IMR-90 (cell line): ENCODE measurements around the gene ZNF212. TPM values are rescaled to one million over a fixed set of nuclear protein-coding genes. Genes with fewer than 3 reads are reported as not detected.

Source experiments
- ATAC-seq: fragments of 200-7000 bp; cut with Tn5 transposase; 2 replicates; pipeline ENCODE4 v1.9.1; 2020; ENCODE audit warnings: low read depth, mild to moderate bottlenecking, moderate library complexity
- BruUV-seq: library from RNA; stranded (reverse); fragments of 400-500 nt; replicated peaks from 2 replicates; lab custom pipeline; 2021; lab: Mats Ljungman, UMichigan
- CTCF ChIA-PET: fragments of 300-600 bp; formaldehyde crosslinking; extraction: SDS; loops from one replicate; lab custom pipeline; 2021; ENCODE audit warnings: antibody characterized with exemption; lab: Yijun Ruan, JAX
- POLR2A ChIA-PET: fragments of 300-600 bp; sonication (Branson Sonifier 250); formaldehyde crosslinking; loops from one replicate; lab custom pipeline; 2022; ENCODE audit warnings: antibody characterized with exemption; ENCODE audit not compliant: unreplicated experiment; lab: Charles Lee
- DNase-seq: peaks from one replicate; pipeline ENCODE4 v3.0.0; 2013
- H2AFZ ChIP-seq: replicated peaks from 2 replicates; pipeline ENCODE3; 2013; ENCODE audit warnings: low read length, mild to moderate bottlenecking; ENCODE audit not compliant: poor library complexity
- H2AK5ac ChIP-seq: 2 replicates; pipeline ENCODE4 v1.6.1; 2013; ENCODE audit warnings: low read depth, low read length, inconsistent platforms
- H2AK9ac ChIP-seq: replicated peaks from 2 replicates; pipeline ENCODE3; 2013; ENCODE audit warnings: mild to moderate bottlenecking, low read depth, low read length, moderate library complexity; ENCODE audit not compliant: poor library complexity
- H2BK120ac ChIP-seq: 2 replicates; pipeline ENCODE4 v1.6.1; 2013; ENCODE audit warnings: low read depth, low read length, inconsistent platforms
- H2BK15ac ChIP-seq: 3 replicates; pipeline ENCODE4 v1.6.1; 2013; ENCODE audit warnings: low read depth, low read length, inconsistent platforms
- H2BK20ac ChIP-seq: 2 replicates; pipeline ENCODE4 v1.6.1; 2013; ENCODE audit warnings: low read depth, mild to moderate bottlenecking, inconsistent platforms, low read length, moderate library complexity
- H2BK5ac ChIP-seq: 2 replicates; pipeline ENCODE4 v1.6.1; 2013; ENCODE audit warnings: mild to moderate bottlenecking, low read depth, low read length, inconsistent platforms; ENCODE audit not compliant: poor library complexity, severe bottlenecking
- H3K14ac ChIP-seq: replicated peaks from 2 replicates; pipeline ENCODE4 v1.6.1; 2013; ENCODE audit warnings: low read depth, low read length, inconsistent platforms
- H3K18ac ChIP-seq: 2 replicates; pipeline ENCODE4 v1.6.1; 2013; ENCODE audit warnings: low read depth, low read length, control low read depth
- H3K23ac ChIP-seq: 2 replicates; pipeline ENCODE4 v1.6.1; 2013; ENCODE audit warnings: low read depth, low read length, inconsistent platforms
- H3K27ac ChIP-seq: 2 replicates; pipeline ENCODE4 v1.5.1; 2013; ENCODE audit warnings: mild to moderate bottlenecking, control low read depth, low read length; ENCODE audit not compliant: insufficient read depth
- H3K27me3 ChIP-seq: 2 replicates; pipeline ENCODE4 v1.6.1; 2013; ENCODE audit warnings: low read length; ENCODE audit not compliant: control insufficient read depth, insufficient read depth
- H3K36me3 ChIP-seq: 2 replicates; pipeline ENCODE4 v1.6.1; 2013; ENCODE audit warnings: low read length, mixed read lengths; ENCODE audit not compliant: control insufficient read depth, insufficient read depth
- H3K4ac ChIP-seq: 2 replicates; pipeline ENCODE4 v1.6.1; 2013; ENCODE audit warnings: low read depth, low read length, inconsistent platforms
- H3K4me1 ChIP-seq: 2 replicates; pipeline ENCODE4 v1.6.1; 2013; ENCODE audit warnings: low read length, mixed read lengths; ENCODE audit not compliant: control insufficient read depth, insufficient read depth
- H3K4me2 ChIP-seq: 2 replicates; pipeline ENCODE4 v1.6.1; 2013; ENCODE audit warnings: low read depth, mild to moderate bottlenecking, control low read depth, low read length, moderate library complexity
- H3K4me3 ChIP-seq: 2 replicates; pipeline ENCODE4 v1.5.1; 2013; ENCODE audit warnings: low read depth, mild to moderate bottlenecking, control low read depth, low read length, moderate library complexity; ENCODE audit not compliant: insufficient read depth
- H3K56ac ChIP-seq: 2 replicates; pipeline ENCODE4 v1.6.1; 2013; ENCODE audit warnings: low read length, inconsistent platforms; ENCODE audit not compliant: insufficient read depth; ENCODE audit errors: extremely low read depth
- H3K79me1 ChIP-seq, 2 experiments: 2 replicates each; pipeline ENCODE4 v1.6.1; 2013; ENCODE audit warnings: low read length in 2 of 2, inconsistent platforms in 1 of 2, low read depth in 1 of 2
- H3K9ac ChIP-seq: 2 replicates; pipeline ENCODE4 v1.6.1; 2013; ENCODE audit warnings: low read depth, low read length, control low read depth
- H3K9me1 ChIP-seq: 2 replicates; pipeline ENCODE4 v1.6.1; 2013; ENCODE audit warnings: low read length, inconsistent platforms; ENCODE audit not compliant: insufficient read depth
- H3K9me3 ChIP-seq: 2 replicates; pipeline ENCODE4 v1.6.1; 2013; ENCODE audit warnings: low read length; ENCODE audit not compliant: control insufficient read depth, insufficient read depth
- H4K20me1 ChIP-seq: 2 replicates; pipeline ENCODE4 v1.6.1; 2013; ENCODE audit warnings: low read length, inconsistent platforms; ENCODE audit not compliant: insufficient read depth
- H4K5ac ChIP-seq: 2 replicates; pipeline ENCODE4 v1.6.1; 2013; ENCODE audit warnings: mild to moderate bottlenecking, low read depth, low read length, control low read depth
- H4K8ac ChIP-seq, 2 experiments: 2 replicates each; pipeline ENCODE4 v1.6.1; 2013; ENCODE audit warnings: low read depth in 2 of 2, low read length in 2 of 2, control low read depth in 1 of 2, inconsistent platforms in 1 of 2
- H4K91ac ChIP-seq: 2 replicates; pipeline ENCODE4 v1.6.1; 2013; ENCODE audit warnings: low read depth, low read length, inconsistent platforms; ENCODE audit not compliant: insufficient read depth
- CHD1 ChIP-seq: IDR thresholded peaks from 2 replicates; pipeline ENCODE4 v1.6.1; 2012; ENCODE audit warnings: low read depth, low read length, improper control_type of control experiment
- ELK1 ChIP-seq: fragments of 150-350 bp; IDR thresholded peaks from 2 replicates; pipeline ENCODE4 v1.6.1; 2016; ENCODE audit warnings: low read depth, mild to moderate bottlenecking, low read length, moderate library complexity, borderline replicate concordance
- FOS ChIP-seq: fragments of 150-350 bp; IDR thresholded peaks from 2 replicates; pipeline ENCODE4 v1.6.1; 2016; ENCODE audit warnings: low read depth, low read length
- MXI1 ChIP-seq: IDR thresholded peaks from 2 replicates; pipeline ENCODE4 v1.6.1; 2012; ENCODE audit warnings: low read depth, mild to moderate bottlenecking, low read length, moderate library complexity, borderline replicate concordance
- NFE2L2 ChIP-seq: fragments of 150-350 bp; IDR thresholded peaks from 2 replicates; pipeline ENCODE4 v1.6.1; 2016; ENCODE audit warnings: low read depth, mild to moderate bottlenecking, low read length
- POLR2A ChIP-seq: IDR thresholded peaks from 2 replicates; pipeline ENCODE4 v1.6.1; 2012; ENCODE audit warnings: mild to moderate bottlenecking, low read depth, low read length
- RAD21 ChIP-seq: IDR thresholded peaks from 2 replicates; pipeline ENCODE4 v1.6.1; 2012; ENCODE audit warnings: low read length, improper control_type of control experiment
- RCOR1 ChIP-seq: IDR thresholded peaks from 2 replicates; pipeline ENCODE4 v1.6.1; 2012; ENCODE audit warnings: mild to moderate bottlenecking, low read length, improper control_type of control experiment; ENCODE audit not compliant: insufficient replicate concordance
- RFX5 ChIP-seq: IDR thresholded peaks from 2 replicates; pipeline ENCODE4 v1.8.0; 2012; ENCODE audit warnings: low read depth, mild to moderate bottlenecking, low read length, moderate library complexity
- SMC3 ChIP-seq: fragments of 150-350 bp; IDR thresholded peaks from 2 replicates; pipeline ENCODE4 v1.6.1; 2016; ENCODE audit warnings: low read depth, mild to moderate bottlenecking, antibody characterized with exemption, low read length, moderate library complexity
- USF2 ChIP-seq: fragments of 150-350 bp; IDR thresholded peaks from 2 replicates; pipeline ENCODE4 v1.6.1; 2017; ENCODE audit warnings: mild to moderate bottlenecking, antibody characterized with exemption, low read length, low read depth
- WGBS, 2 experiments: methylation state at CpG; one replicate each; pipeline versions ENCODE4 v1.1.5 to v1.1.7; 2013; ENCODE audit warnings: missing lambda C conversion rate in 2 of 2; ENCODE audit not compliant: insufficient read length in 1 of 2; ENCODE audit errors: extremely low coverage in 2 of 2; 5-methylcytosine and 5-hydroxymethylcytosine counted together
- dilution Hi-C: fragments of 300-500 bp; cut with HindIII; formaldehyde crosslinking; loops from one replicate; pipeline ENCODE4 v1.14.3; 2018; ENCODE audit warnings: low sequenced_read_pairs; ENCODE audit not compliant: unreplicated experiment
- in situ Hi-C: fragments of 300-500 bp; cut with MboI; formaldehyde crosslinking; loops from 3 replicates; pipeline ENCODE4 v1.14.3; 2019; ENCODE audit warnings: low sequenced_read_pairs, inconsistent platforms, mixed read lengths
- intact Hi-C: fragments of 100-400 bp; cut with micrococcal nuclease; formaldehyde crosslinking; loops from 2 replicates; pipeline ENCODE4 v1.10.0; 2022
- polyA plus RNA-seq, 3 experiments: library from polyadenylated mRNA; depleted of rRNA; stranded (reverse); fragments of >200 nt; gene quantifications; 2 replicates each; pipeline ENCODE4 v1.2.3, GENCODE V29; 2012; ENCODE audit warnings: low replicate concordance in 1 of 3
- total RNA-seq: library from RNA; depleted of rRNA; stranded (reverse); fragments of >200 nt; gene quantifications from 2 replicates; pipeline ENCODE4 v1.2.3, GENCODE V29; 2012
- TF ChIP-seq, protein P1 (sequence below): conservative IDR thresholded peaks from 2 replicates; pipeline ENCODE4 v1.5.1; 2012; ENCODE audit warnings: mild to moderate bottlenecking, low read depth, low read length, improper control_type of control experiment

The ZNF212 gene
- total and polyA plus RNA-seq, 2 of the 4 experiments (the other 2 are of a cell fraction) = 3.8 to 5.1 TPM

DNA sequence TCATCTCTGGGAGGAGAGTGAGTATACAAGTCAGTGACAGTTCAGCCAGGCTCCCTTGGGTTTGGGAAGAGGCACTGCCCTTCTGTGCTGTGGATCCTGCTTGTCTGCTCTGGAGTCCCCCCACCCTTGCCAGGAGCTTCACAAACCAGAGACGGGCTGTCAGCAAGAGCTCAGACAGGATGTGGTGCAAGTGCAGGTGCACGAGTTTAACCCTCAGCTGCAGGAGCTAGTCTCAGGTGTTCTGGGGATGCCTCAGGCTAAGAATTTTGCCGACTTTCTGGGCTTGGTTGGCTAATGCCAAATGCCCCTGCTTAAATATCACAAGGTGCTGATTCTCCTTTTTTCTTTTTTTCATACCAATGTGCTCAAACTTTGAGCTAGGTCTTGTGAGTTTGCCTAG, 44.9 kb downstream of the ZNF212 start:
- H3K36me3 ChIP-seq = peaks cover 13% of the 10 kb centered on the region
- no peak overlapping the region for H2BK20ac ChIP-seq
- no peak for TF ChIP-seq RFX5
- TF ChIP-seq NFE2L2 = no peak
- TF ChIP-seq ELK1 = no peak
- TF ChIP-seq, protein P1, sequence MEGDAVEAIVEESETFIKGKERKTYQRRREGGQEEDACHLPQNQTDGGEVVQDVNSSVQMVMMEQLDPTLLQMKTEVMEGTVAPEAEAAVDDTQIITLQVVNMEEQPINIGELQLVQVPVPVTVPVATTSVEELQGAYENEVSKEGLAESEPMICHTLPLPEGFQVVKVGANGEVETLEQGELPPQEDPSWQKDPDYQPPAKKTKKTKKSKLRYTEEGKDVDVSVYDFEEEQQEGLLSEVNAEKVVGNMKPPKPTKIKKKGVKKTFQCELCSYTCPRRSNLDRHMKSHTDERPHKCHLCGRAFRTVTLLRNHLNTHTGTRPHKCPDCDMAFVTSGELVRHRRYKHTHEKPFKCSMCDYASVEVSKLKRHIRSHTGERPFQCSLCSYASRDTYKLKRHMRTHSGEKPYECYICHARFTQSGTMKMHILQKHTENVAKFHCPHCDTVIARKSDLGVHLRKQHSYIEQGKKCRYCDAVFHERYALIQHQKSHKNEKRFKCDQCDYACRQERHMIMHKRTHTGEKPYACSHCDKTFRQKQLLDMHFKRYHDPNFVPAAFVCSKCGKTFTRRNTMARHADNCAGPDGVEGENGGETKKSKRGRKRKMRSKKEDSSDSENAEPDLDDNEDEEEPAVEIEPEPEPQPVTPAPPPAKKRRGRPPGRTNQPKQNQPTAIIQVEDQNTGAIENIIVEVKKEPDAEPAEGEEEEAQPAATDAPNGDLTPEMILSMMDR = no peak
- TF ChIP-seq RCOR1 = no peak
- no peak for TF ChIP-seq POLR2A
- TF ChIP-seq USF2 = no peak
- TF ChIP-seq FOS = no peak
- no peak for TF ChIP-seq MXI1
- TF ChIP-seq CHD1 = no peak
- no peak for TF ChIP-seq SMC3
- TF ChIP-seq RAD21 = no peak
- peaks cover 0 to 3% of the 10 kb centered on the region in 2 experiments; a peak in 1 of 4 replicates for H3K79me1 ChIP-seq
- H2AK9ac ChIP-seq = no peak overlapping the region
- DNase-seq (no peak), ATAC-seq (no peak)
- H4K20me1 ChIP-seq = peaks cover 4% of the 10 kb centered on the region
- no peak overlapping the region for H3K9ac ChIP-seq
- POLR2A ChIA-PET = no interaction called here
- H3K18ac ChIP-seq = no peak overlapping the region
- H3K14ac ChIP-seq = no peak overlapping the region
- dilution Hi-C loops (no loop called here), in situ Hi-C loops (no loop called here), intact Hi-C loops (no loop called here)
- no peak overlapping the region for H3K4me2 ChIP-seq
- no peak overlapping the region for H3K56ac ChIP-seq
- no peak overlapping the region for H4K8ac ChIP-seq
- H3K4me1 ChIP-seq = 0 out of 2 replicates have a peak, but pooled peaks cover 2% of the 10 kb centered on the region
- H2AFZ ChIP-seq = no peak overlapping the region
- H3K9me1 ChIP-seq = peaks cover 7% of the 10 kb centered on the region
- H2BK5ac ChIP-seq = no peak overlapping the region
- H3K9me3 ChIP-seq = no peaks in the 10 kb centered on the region
- no peak overlapping the region for H2AK5ac ChIP-seq
- H4K91ac ChIP-seq = no peak overlapping the region
- no peak overlapping the region for H3K23ac ChIP-seq
- no peaks in the 10 kb centered on the region for H3K27me3 ChIP-seq
- no peak overlapping the region for H3K4me3 ChIP-seq
- H2BK15ac ChIP-seq = no peak overlapping the region
- no peak overlapping the region for H2BK120ac ChIP-seq
- H3K4ac ChIP-seq = no peak overlapping the region
- no TSS peak for BruUV-seq
- H4K5ac ChIP-seq = no peak overlapping the region
- WGBS, 2 experiments = no CpG with 5 or more reads among the region's 3 CpGs
- no peak overlapping the region for H3K27ac ChIP-seq
- CTCF ChIA-PET = interaction anchor here (0.7 kb wide), 1 partner anchor 26 kb away, joined by 3 read pairs; no protein-coding TSS in a partner anchor
